GM23338 (cell line): ENCODE measurements around the gene BIN1. TPM values are rescaled to one million over a fixed set of nuclear protein-coding genes. Genes with fewer than 3 reads are reported as not detected.

ENCODE experiments used
- ATAC-seq: fragments of 200-7000 bp; cut with Tn5 transposase; 3 replicates; pipeline ENCODE4 v1.9.1; 2020
- DNase-seq: peaks from one replicate; pipeline ENCODE4 v3.0.0-alpha.2; 2015; ENCODE audit warnings: low spot score
- H2AFZ ChIP-seq: fragments of 200-600 bp; sonication (generic); 2 replicates; pipeline ENCODE4 v1.8.0; 2016; ENCODE audit warnings: antibody characterized with exemption, mild to moderate bottlenecking, moderate library complexity
- H3F3A ChIP-seq: fragments of 200-600 bp; sonication (generic); replicated peaks from 2 replicates; pipeline ENCODE4 v1.8.0; 2017; ENCODE audit warnings: antibody characterized with exemption, mixed run types, low read depth
- H3K27ac ChIP-seq: fragments of 200-600 bp; sonication (generic); 2 replicates; pipeline ENCODE4 v1.6.1; 2016; ENCODE audit warnings: low read depth
- H3K27me3 ChIP-seq: fragments of 200-600 bp; sonication (generic); 2 replicates; pipeline ENCODE4 v1.8.0; 2016; ENCODE audit warnings: mild to moderate bottlenecking, mixed run types, moderate library complexity; ENCODE audit not compliant: insufficient read depth
- H3K36me3 ChIP-seq: fragments of 200-600 bp; sonication (generic); 2 replicates; pipeline ENCODE4 v1.8.0; 2016; ENCODE audit warnings: mild to moderate bottlenecking; ENCODE audit not compliant: insufficient read depth
- H3K4me1 ChIP-seq: fragments of 200-600 bp; sonication (generic); 2 replicates; pipeline ENCODE4 v1.8.0; 2016; ENCODE audit warnings: mild to moderate bottlenecking, moderate library complexity; ENCODE audit not compliant: insufficient read depth
- H3K4me2 ChIP-seq: fragments of 200-600 bp; sonication (generic); 2 replicates; pipeline ENCODE4 v1.7.1; 2017; ENCODE audit warnings: mixed run types
- H3K4me3 ChIP-seq: fragments of 200-600 bp; sonication (generic); 2 replicates; pipeline ENCODE4 v1.6.1; 2016; ENCODE audit warnings: mixed run types
- H3K79me2 ChIP-seq: fragments of 200-600 bp; sonication (generic); replicated peaks from 2 replicates; pipeline ENCODE4 v1.8.0; 2017; ENCODE audit warnings: mild to moderate bottlenecking; ENCODE audit not compliant: insufficient read depth
- H3K9me2 ChIP-seq: fragments of 200-600 bp; sonication (generic); 2 replicates; pipeline ENCODE4 v1.8.0; 2017; ENCODE audit not compliant: insufficient read depth
- H4K20me1 ChIP-seq: fragments of 200-600 bp; sonication (generic); replicated peaks from 2 replicates; pipeline ENCODE4 v1.8.0; 2017; ENCODE audit warnings: mild to moderate bottlenecking; ENCODE audit not compliant: insufficient read depth
- H3K27ac Mint-ChIP-seq: 2 replicates; pipeline ENCODE4 v1.8.0; 2020; ENCODE audit warnings: inconsistent platforms, mild to moderate bottlenecking, moderate library complexity, mixed read lengths
- H3K27me3 Mint-ChIP-seq: 3 replicates; pipeline ENCODE4 v1.8.0; 2022; ENCODE audit warnings: low read depth, mild to moderate bottlenecking, moderate library complexity, mixed read lengths, inconsistent platforms; ENCODE audit not compliant: insufficient read depth, poor library complexity
- H3K36me3 Mint-ChIP-seq: 3 replicates; pipeline ENCODE4 v1.8.0; 2021; ENCODE audit warnings: low read depth, mild to moderate bottlenecking, inconsistent platforms, moderate library complexity, mixed read lengths
- H3K4me1 Mint-ChIP-seq: 3 replicates; pipeline ENCODE4 v1.8.0; 2020; ENCODE audit warnings: mild to moderate bottlenecking, inconsistent platforms, mixed read lengths
- H3K4me3 Mint-ChIP-seq: 3 replicates; pipeline ENCODE4 v1.8.0; 2021; ENCODE audit warnings: moderate library complexity, mild to moderate bottlenecking, inconsistent platforms, mixed read lengths
- H3K9me3 Mint-ChIP-seq: 3 replicates; pipeline ENCODE4 v1.8.0; 2020; ENCODE audit warnings: moderate library complexity, mild to moderate bottlenecking, inconsistent platforms, mixed read lengths
- CREB1 ChIP-seq: fragments of 250-450 bp; sonication (Bioruptor Pico); IDR thresholded peaks from 2 replicates; pipeline ENCODE4 v1.5.0; 2020; ENCODE audit warnings: low read depth, mild to moderate bottlenecking, moderate library complexity
- EZH2 ChIP-seq: fragments of 200-600 bp; sonication (generic); IDR thresholded peaks from one replicate; pipeline ENCODE4 v1.8.0; 2017; ENCODE audit warnings: antibody characterized with exemption, mild to moderate bottlenecking, low read depth; ENCODE audit not compliant: unreplicated experiment
- EZH2phosphoT487 ChIP-seq: fragments of 200-600 bp; sonication (generic); IDR thresholded peaks from one replicate; pipeline ENCODE4 v1.8.1; 2018; ENCODE audit warnings: antibody characterized with exemption; ENCODE audit not compliant: unreplicated experiment
- JUNB ChIP-seq: IDR thresholded peaks from one replicate; pipeline ENCODE4 v1.6.1; 2016; ENCODE audit warnings: antibody characterized with exemption; ENCODE audit not compliant: unreplicated experiment
- NANOG ChIP-seq: IDR thresholded peaks from 2 replicates; pipeline ENCODE4 v1.6.1; 2016; ENCODE audit warnings: antibody characterized with exemption, borderline replicate concordance
- REST ChIP-seq: IDR thresholded peaks from one replicate; pipeline ENCODE4 v1.6.1; 2018; ENCODE audit warnings: antibody characterized with exemption; ENCODE audit not compliant: unreplicated experiment
- STAT1 ChIP-seq: IDR thresholded peaks from one replicate; pipeline ENCODE4 v1.6.1; 2016; ENCODE audit warnings: antibody characterized with exemption; ENCODE audit not compliant: unreplicated experiment
- ZNF114 ChIP-seq: fragments of 250-450 bp; sonication (Bioruptor Pico); IDR thresholded peaks from 2 replicates; pipeline ENCODE4 v1.5.0; 2020; ENCODE audit warnings: mild to moderate bottlenecking, moderate library complexity
- ZNF331 ChIP-seq: fragments of 250-450 bp; sonication (Bioruptor Pico); IDR thresholded peaks from 2 replicates; pipeline ENCODE4 v1.5.0; 2020; ENCODE audit warnings: low read depth, mild to moderate bottlenecking, moderate library complexity
- ZNF462 ChIP-seq: fragments of 250-450 bp; sonication (Bioruptor Pico); IDR thresholded peaks from 2 replicates; pipeline ENCODE4 v1.5.0; 2020; ENCODE audit warnings: mild to moderate bottlenecking, moderate library complexity
- polyA plus RNA-seq: library from polyadenylated mRNA; unstranded; fragments of >200 nt; fragmentation: Nextera tagmentation; extraction: Ambion mirVana; gene quantifications from 2 replicates; pipeline ENCODE4 v1.2.1, GENCODE V29; 2016
- total RNA-seq: library from RNA; depleted of rRNA; stranded (reverse); fragments of >200 nt; shearing (Covaris generic); gene quantifications from 2 replicates; pipeline ENCODE4 v1.2.3, GENCODE V29; 2014
- TF ChIP-seq, protein P1 (sequence below), 2 experiments: fragments of 200-600 bp in 1 of 2; sonication (generic) in 1 of 2; conservative IDR thresholded peaks; 2 replicates each; pipeline versions ENCODE4 v1.5.1 to v1.6.1; 2016 to 2017; ENCODE audit warnings: antibody characterized with exemption in 2 of 2, low read depth in 2 of 2, mild to moderate bottlenecking in 2 of 2, moderate library complexity in 1 of 2
- TF ChIP-seq, protein P2 (sequence below): IDR thresholded peaks from 2 replicates; pipeline ENCODE4 v1.6.1; 2016; ENCODE audit warnings: antibody characterized with exemption

BIN1 gene
- total and polyA plus RNA-seq, 2 experiments from 2014 or later, result 30.1 to 56.4 TPM

- TF ChIP-seq ZNF462 (CRISPR knock-in tag), result no peak
- TF ChIP-seq EZH2phosphoT487, result no peak
- TF ChIP-seq, protein P1, sequence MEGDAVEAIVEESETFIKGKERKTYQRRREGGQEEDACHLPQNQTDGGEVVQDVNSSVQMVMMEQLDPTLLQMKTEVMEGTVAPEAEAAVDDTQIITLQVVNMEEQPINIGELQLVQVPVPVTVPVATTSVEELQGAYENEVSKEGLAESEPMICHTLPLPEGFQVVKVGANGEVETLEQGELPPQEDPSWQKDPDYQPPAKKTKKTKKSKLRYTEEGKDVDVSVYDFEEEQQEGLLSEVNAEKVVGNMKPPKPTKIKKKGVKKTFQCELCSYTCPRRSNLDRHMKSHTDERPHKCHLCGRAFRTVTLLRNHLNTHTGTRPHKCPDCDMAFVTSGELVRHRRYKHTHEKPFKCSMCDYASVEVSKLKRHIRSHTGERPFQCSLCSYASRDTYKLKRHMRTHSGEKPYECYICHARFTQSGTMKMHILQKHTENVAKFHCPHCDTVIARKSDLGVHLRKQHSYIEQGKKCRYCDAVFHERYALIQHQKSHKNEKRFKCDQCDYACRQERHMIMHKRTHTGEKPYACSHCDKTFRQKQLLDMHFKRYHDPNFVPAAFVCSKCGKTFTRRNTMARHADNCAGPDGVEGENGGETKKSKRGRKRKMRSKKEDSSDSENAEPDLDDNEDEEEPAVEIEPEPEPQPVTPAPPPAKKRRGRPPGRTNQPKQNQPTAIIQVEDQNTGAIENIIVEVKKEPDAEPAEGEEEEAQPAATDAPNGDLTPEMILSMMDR (conservative IDR thresholded peaks at IDR 0.05; ENCODE audit: low read depth in 2 of 2), result no peak
Measured at GRCh38 chr2:127104881-127105655, 1.9 kb downstream of the BIN1 start (continued).

DNA sequence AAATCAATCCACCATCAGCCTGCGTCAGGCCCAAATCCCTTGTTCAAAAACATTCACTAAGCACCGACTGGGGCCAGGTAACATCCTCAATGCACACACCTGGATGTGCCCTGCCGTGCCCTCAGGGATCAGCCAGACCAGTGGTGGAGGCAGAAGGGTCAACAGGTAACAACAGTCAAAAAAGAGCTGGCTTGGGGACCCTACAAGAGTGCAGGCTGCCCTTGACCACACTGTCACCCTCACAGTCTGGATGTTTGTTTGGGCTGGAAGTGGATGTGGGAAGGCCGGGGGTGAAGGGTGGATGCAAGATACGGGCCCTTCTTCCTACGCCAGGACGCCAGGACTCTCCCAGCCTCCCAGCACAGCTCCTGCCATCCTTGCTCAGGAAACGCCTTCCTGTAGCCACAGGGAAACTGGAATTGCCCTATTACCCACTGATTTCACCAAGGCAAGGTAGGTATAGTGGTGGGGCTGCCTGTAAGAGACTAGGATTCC lies 2.7 kb downstream of the BIN1 start:
- Histone ChIP-seq H3K27ac (no peak overlapping the region), H3K4me3 (no peak overlapping the region), H3K4me1 (peaks cover 25% of the 10 kb centered on the region), H3K9me2 (no peaks in the 10 kb centered on the region), H3K27me3 (0 out of 2 replicates have a peak, but pooled peaks cover 8% of the 10 kb centered on the region), H3K36me3 (no peaks in the 10 kb centered on the region), H3K79me2 (peaks cover 54% of the 10 kb centered on the region), H2AFZ (no peak overlapping the region), H3K4me2 (no peak overlapping the region), H3F3A (peaks cover 9% of the 10 kb centered on the region), H4K20me1 (no peaks in the 10 kb centered on the region; the same call in 1 of the 2 replicates)
- H3K4me1 Mint-ChIP-seq, result peaks cover 41% of the 10 kb centered on the region
- ATAC-seq (no peak), DNase-seq (no peak)
- H3K27ac Mint-ChIP-seq, result no peak overlapping the region
- H3K27me3 Mint-ChIP-seq, result peaks cover 17% of the 10 kb centered on the region
- no peaks in the 10 kb centered on the region; the same call in 2 of the 3 replicates for H3K9me3 Mint-ChIP-seq
- H3K4me3 Mint-ChIP-seq, result peak overlapping the region; percentile 72
- H3K36me3 Mint-ChIP-seq, result 0 out of 3 replicates have a peak, but pooled peaks cover 5% of the 10 kb centered on the region
- TF ChIP-seq NANOG, result no peak
- no peak for TF ChIP-seq STAT1
- TF ChIP-seq JUNB, result no peak
- no peak for TF ChIP-seq CREB1 (CRISPR knock-in tag)
- no peak for TF ChIP-seq ZNF331 (CRISPR knock-in tag)
- TF ChIP-seq, protein P2, sequence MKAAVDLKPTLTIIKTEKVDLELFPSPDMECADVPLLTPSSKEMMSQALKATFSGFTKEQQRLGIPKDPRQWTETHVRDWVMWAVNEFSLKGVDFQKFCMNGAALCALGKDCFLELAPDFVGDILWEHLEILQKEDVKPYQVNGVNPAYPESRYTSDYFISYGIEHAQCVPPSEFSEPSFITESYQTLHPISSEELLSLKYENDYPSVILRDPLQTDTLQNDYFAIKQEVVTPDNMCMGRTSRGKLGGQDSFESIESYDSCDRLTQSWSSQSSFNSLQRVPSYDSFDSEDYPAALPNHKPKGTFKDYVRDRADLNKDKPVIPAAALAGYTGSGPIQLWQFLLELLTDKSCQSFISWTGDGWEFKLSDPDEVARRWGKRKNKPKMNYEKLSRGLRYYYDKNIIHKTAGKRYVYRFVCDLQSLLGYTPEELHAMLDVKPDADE, result no peak
- no peak for TF ChIP-seq REST
- TF ChIP-seq ZNF114 (CRISPR knock-in tag), result no peak
- no peak for TF ChIP-seq EZH2
